HepG2 (cell line): ENCODE data around the gene GAL3ST3.

Source experiments
- ARNTL ChIP-seq: sonication (generic); formaldehyde crosslinking; IDR thresholded peaks from 2 replicates; pipeline ENCODE4 v1.4.0; 2020; ENCODE audit warnings: mild to moderate bottlenecking, missing genetic modification reagents
- HNRNPH1 ChIP-seq: fragments of 200-400 bp; formaldehyde crosslinking; optimal IDR thresholded peaks from 2 replicates; pipeline ENCODE3; 2017; ENCODE audit warnings: mild to moderate bottlenecking, low read depth, low read length
- PLRG1 ChIP-seq: fragments of 450-650 bp; conservative IDR thresholded peaks from 2 replicates; pipeline ENCODE4 v1.6.1; 2016
- RNF2 ChIP-seq: fragments of 450-650 bp; conservative IDR thresholded peaks from 2 replicates; pipeline ENCODE4 v1.6.1; 2016; ENCODE audit warnings: low read depth
- ZNF546 ChIP-seq: sonication (generic); formaldehyde crosslinking; conservative IDR thresholded peaks from 2 replicates; pipeline ENCODE4 v1.8.1; 2023; ENCODE audit warnings: mild to moderate bottlenecking, missing genetic modification reagents
- ZNF605 ChIP-seq: sonication (generic); formaldehyde crosslinking; IDR thresholded peaks from 2 replicates; pipeline ENCODE4 v1.8.0; 2022; ENCODE audit warnings: mild to moderate bottlenecking, missing genetic modification reagents
- ZSCAN31 ChIP-seq: sonication (generic); formaldehyde crosslinking; IDR thresholded peaks from 2 replicates; pipeline ENCODE4 v1.5.0; 2020; ENCODE audit warnings: low read depth, mild to moderate bottlenecking, missing genetic modification reagents

GRCh38 chr11:66047541-66048365 is 1.2 kb downstream of the GAL3ST3 start:
- TF ChIP-seq ZSCAN31 (CRISPR knock-in tag): no peak
- TF ChIP-seq ZNF605 (CRISPR knock-in tag): no peak
- no peak for TF ChIP-seq ARNTL (CRISPR knock-in tag)
- TF ChIP-seq HNRNPH1: no peak
- TF ChIP-seq RNF2: no peak
- TF ChIP-seq PLRG1: no peak
- TF ChIP-seq ZNF546 (CRISPR knock-in tag): no peak
